SKM-1 treated with dmso at 0.1 percent for 144 hours (cell line): ENCODE results near the gene ZNF2.
A peak's percentile ranks its signal among the peaks of the same experiment; 100 is the strongest.

Experiments used
- DNase-seq: peaks from one replicate; lab custom pipeline; 2025; ENCODE audit not compliant: unreplicated experiment; lab: John Stamatoyannopoulos, UW

ZNF2 gene

DNA sequence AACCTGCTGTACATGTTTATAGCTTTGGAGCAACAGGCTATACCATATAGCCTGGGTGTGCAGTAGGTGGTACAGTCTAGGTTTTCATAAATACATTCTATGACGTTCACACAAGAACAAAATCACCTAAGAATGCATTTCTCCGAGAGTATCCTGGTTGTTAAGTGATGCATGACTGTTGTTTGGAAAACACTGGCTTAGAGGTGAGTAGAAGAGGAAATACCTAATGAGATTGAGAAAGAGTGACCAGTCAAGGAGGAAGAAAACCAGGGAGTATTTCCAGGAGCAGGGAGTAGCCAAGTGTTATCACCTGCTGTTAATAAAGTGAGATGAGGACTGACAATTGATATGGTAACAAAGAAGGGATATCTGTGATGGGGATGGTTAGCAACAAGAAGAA, 38.8 kb downstream of the ZNF2 start:
- DNase-seq, result no peak

DNA sequence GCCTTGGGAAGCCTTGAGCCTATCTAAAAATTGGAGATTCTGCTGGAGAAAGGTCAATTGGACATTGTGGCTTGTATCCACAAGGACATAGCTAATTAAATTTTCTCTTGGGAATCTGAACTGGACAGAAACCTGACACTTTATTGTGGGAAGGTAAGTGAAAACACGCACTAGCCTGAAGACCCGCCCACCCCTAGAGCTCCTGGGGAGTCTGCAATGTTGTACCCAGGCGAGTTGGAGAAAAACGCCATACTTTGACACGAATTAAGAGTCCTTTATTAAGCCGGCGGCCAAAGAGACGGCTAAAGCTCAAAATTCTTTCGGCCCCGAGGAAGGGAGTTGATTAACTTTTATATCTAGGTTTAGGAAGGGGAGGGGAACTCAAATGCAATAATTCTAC, 40.5 kb downstream of the ZNF2 start:
- no peak for DNase-seq

- peak; percentile 83 for DNase-seq
Measured at GRCh38 chr2:95207111-95207961, 41.7 kb downstream of the ZNF2 start, which contains the start of gene ZNF892. ZNF892 (plus strand) TSS chr2:95207521; CDS start chr2:95207816, 295 bp downstream.

- DNase-seq, result no peak
Measured at GRCh38 chr2:95208106-95208505, 42.5 kb downstream of the ZNF2 start.

GRCh38 chr2:95215018-95215612, 49.5 kb downstream of the ZNF2 start:
- DNase-seq, result no peak

DNA sequence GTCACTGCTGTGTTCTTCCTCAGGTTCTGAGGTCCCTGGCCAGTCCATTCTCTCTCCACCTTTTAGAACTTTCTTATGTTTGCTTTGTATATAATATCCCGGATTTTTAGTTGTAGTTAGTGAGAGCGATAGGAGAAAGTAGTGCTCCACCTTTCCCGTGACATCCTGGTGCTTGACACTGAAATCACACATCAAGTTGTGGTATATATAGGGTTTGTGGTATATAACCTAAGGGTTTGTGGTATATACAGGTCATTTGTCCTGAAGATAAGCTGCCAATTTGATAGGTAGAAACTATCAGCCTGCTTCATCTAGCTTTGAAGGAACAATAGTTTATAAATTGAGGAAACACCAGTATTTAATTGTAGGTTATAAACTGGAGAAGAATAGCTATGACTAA, 54.8 kb downstream of the ZNF2 start:
- no peak for DNase-seq

- no peak for DNase-seq
Measured at GRCh38 chr2:95225658-95226057, 60.0 kb downstream of the ZNF2 start.

DNA sequence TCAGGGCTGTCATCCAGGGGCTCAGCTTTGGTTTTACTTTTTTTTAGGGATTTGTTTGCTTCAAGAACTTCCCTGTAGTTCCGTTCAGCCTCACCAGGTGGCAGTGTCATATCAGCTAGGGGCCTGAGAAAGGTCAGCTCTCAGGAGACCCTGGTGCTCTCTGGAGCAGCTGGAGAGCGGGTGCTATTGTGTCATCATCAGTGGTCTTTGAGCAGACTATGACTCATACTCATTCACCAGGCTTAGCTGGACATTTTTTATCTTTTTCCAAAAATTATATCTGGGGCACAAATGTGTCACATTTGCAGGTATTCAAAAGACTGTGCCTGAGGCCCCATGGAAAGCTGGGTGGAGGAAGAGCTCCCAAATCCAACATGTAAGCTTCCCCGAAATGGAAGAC, 66.1 kb downstream of the ZNF2 start:
- DNase-seq, result peak; percentile 47

- no peak for DNase-seq
Measured at GRCh38 chr2:95232232-95232631, 66.6 kb downstream of the ZNF2 start.
